ENCODE results near the gene NRROS. TPM values are rescaled to one million over a fixed set of nuclear protein-coding genes. Genes with fewer than 3 reads are reported as not detected.

Gene NRROS
- total and polyA plus RNA-seq, 2 of the 13 experiments (the other 11 are each of a cell fraction or from before 2014, with no cell fraction given): not detected

DNA sequence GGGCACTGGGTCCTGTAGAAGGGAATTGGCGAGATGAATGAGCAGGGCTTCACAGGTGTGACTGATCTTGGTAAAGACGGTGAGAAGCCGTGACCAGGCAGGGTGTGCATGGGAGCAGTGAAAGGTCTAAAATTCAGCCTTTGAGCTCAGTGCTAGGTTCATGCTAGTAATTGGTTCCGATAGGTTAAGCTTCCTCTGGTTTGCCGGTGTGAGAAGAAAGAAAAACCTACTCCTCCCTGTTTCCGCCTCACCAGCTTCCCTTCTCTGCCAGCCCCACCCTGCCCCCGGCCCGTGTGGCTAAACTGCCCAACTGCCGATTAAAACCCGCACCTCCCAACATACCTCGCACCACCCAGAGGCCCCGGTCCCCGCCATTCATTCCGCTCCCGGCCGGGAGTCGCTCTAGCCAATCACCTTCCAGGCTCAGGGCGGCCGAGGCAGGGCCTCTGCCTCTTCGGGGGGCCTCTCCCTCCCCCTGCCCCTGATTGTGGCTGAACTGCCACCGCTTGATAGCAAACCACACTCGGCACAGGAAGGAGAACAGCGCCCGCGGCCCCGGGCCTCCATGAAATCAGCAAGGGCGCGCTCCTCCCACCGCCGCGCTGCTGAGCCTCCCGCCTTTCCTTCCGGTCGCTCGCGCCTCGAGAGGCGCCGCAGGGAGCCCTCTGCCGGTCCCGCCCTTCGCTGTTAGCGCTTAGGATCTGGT, 7.3 kb upstream of the NRROS start (continued):
- TF ChIP-seq, protein P1, sequence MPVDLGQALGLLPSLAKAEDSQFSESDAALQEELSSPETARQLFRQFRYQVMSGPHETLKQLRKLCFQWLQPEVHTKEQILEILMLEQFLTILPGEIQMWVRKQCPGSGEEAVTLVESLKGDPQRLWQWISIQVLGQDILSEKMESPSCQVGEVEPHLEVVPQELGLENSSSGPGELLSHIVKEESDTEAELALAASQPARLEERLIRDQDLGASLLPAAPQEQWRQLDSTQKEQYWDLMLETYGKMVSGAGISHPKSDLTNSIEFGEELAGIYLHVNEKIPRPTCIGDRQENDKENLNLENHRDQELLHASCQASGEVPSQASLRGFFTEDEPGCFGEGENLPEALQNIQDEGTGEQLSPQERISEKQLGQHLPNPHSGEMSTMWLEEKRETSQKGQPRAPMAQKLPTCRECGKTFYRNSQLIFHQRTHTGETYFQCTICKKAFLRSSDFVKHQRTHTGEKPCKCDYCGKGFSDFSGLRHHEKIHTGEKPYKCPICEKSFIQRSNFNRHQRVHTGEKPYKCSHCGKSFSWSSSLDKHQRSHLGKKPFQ (CRISPR knock-in tag; IDR thresholded peaks at IDR 0.05; ENCODE audit: insufficient replicate concordance): peak; percentile 84
- TF ChIP-seq KLF12 (CRISPR knock-in tag; IDR thresholded peaks at IDR 0.05; ENCODE audit: borderline replicate concordance): peak; percentile 54; the same call in 1 of the 2 replicates
- TF ChIP-seq RBM39 (IDR thresholded peaks at IDR 0.05; ENCODE audit: low read depth, low read length, poor library complexity, severe bottlenecking): no peak
- no peak for TF ChIP-seq FOSL2 (CRISPR knock-in tag; IDR thresholded peaks at IDR 0.05)
- peak; percentile 39; the same call in 1 of the 2 replicates for TF ChIP-seq PAXIP1 (CRISPR knock-in tag; conservative IDR thresholded peaks at IDR 0.05)
- no peak for TF ChIP-seq PAWR (CRISPR knock-in tag; IDR thresholded peaks at IDR 0.05; ENCODE audit: borderline replicate concordance)
- no peak for TF ChIP-seq HNF4A (CRISPR knock-in tag; IDR thresholded peaks at IDR 0.05)
- TF ChIP-seq ZNF354B (CRISPR knock-in tag; IDR thresholded peaks at IDR 0.05): no peak
- no peak for TF ChIP-seq ZNF75D (CRISPR knock-in tag; IDR thresholded peaks at IDR 0.05; ENCODE audit: borderline replicate concordance)
- peak; percentile 29; the same call in 1 of the 2 replicates for TF ChIP-seq BCL6 (CRISPR knock-in tag; IDR thresholded peaks at IDR 0.05)
- no peak for TF ChIP-seq DPF2 (CRISPR knock-in tag; IDR thresholded peaks at IDR 0.05; ENCODE audit: borderline replicate concordance, low read depth)
- no peak for TF ChIP-seq JARID2 (CRISPR knock-in tag; IDR thresholded peaks at IDR 0.05; ENCODE audit: insufficient replicate concordance)
- TF ChIP-seq ZBED4 (CRISPR knock-in tag; IDR thresholded peaks at IDR 0.05; ENCODE audit: borderline replicate concordance): no peak
- TF ChIP-seq SOX13 (IDR thresholded peaks at IDR 0.05): 0 out of 2 replicates have a peak, but pooled peaks have one; percentile 12
- no peak; a peak in 1 of 4 replicates for TF ChIP-seq SOX13 (CRISPR knock-in tag; conservative IDR thresholded peaks at IDR 0.05 in 1 of 2, IDR thresholded peaks at IDR 0.05 in 1 of 2)
- 0 out of 2 replicates have a peak, but pooled peaks have one; percentile 63 for TF ChIP-seq ZNF788 (CRISPR knock-in tag; IDR thresholded peaks at IDR 0.05; ENCODE audit: borderline replicate concordance)
- 0 out of 2 replicates have a peak, but pooled peaks have one; percentile 46 for TF ChIP-seq FOXM1 (CRISPR knock-in tag; IDR thresholded peaks at IDR 0.05)
- TF ChIP-seq SMAD1 (CRISPR knock-in tag; IDR thresholded peaks at IDR 0.05; ENCODE audit: borderline replicate concordance, low read depth): no peak
- peak; percentile 83; the same call in 1 of the 2 replicates for TF ChIP-seq KAT7 (CRISPR knock-in tag; IDR thresholded peaks at IDR 0.05; ENCODE audit: borderline replicate concordance)
- peak; percentile 60; the same call in 1 of the 2 replicates for TF ChIP-seq NR1H2 (CRISPR knock-in tag; IDR thresholded peaks at IDR 0.05; ENCODE audit: borderline replicate concordance, low read depth)

Measured in HepG2 (cell line).